Right hindlimb (tissue), 1 donor: ENCODE measurements around the gene PRR14L.

Experiments used
- DNase-seq: peaks from one replicate; pipeline ENCODE4 v3.0.0-alpha.2; 2018

Gene PRR14L

DNA sequence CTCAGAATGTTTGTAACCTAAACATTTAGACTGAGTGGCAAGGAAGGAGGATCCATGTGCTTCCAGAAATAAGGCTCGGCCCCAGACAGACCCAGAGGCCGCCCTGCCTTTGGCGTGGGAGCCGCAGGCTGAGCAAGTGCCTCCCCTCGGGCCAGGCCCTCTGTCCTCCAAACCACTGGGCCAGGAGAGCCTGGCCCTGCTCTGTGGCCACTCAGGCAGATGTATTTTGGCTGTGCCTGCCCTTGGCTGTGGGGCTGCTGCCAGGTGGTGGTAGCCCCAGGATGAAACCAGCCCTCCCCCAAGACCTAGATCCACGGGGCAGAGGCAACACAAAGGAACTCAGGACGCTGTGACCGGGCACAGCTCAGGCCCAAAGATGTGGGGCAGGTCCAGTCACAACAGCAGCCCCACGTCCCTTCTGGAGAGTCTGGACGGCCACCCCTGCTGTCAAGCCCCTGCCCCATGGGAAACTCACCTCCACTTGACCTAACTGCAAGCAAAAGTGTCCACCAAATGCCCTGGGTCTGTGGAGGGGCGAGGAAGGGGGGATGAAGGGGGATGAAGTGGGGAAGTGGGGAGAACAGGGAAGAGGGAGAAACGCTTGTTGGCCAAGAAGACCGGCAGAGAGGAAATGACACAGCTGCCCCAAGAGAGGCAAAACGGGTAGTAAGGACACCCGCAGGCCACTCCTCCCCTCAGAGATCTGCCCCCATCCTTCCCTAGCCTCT is 111.9 kb downstream of the PRR14L start:
- DNase-seq = no peak

DNA sequence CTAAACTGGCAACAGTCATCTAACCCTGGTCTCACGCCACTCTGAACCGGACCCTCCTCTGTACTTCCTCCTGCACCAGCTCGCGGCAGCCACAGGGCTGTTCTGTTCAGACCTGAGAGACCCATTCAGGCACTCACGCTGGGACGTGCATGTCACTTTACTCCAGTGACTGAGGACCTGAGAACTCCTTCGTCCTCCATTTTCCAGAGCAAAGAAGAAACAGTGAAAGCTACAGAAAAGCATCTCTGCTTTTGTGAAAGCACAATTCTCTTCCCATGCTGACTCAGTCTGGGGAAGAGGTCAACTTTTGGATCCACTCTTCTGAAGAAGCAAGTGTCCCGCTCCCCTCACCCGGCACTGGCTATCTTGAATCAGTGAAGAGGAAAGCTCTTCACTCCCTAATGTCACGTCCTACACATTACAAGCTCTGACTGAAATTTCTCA is 112.5 kb downstream of the PRR14L start:
- no peak for DNase-seq

DNA sequence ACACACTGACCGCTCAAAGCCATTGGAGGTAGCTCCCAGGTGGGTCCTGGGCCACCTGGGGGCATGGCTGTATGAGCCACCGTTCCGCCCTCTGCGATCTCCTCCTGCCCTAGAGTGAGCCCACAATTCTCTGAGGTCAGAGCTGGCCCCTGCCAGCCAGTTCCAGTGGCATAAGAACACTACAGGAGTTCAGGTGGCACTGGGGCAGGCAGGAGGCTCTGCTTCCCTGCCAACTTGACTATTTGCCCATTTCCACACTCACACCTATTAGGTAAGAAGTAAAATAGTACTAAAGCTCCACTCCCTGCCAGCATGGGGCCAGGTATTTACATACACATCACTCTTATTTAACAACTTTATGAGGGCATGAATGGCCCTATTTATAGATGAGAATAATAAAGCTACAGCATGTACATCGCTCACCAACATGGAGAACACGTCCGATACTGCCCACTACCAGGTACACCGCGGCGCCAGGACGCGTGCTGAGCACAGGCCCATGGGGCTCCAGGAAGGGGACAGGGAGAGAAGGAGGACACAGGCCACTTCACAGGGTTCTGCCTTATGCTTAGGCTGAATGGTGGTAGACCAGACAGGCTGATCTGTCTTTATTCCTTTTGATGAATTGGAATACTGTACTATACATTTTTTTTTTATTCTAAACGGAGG is 114.2 kb downstream of the PRR14L start:
- no peak for DNase-seq

DNA sequence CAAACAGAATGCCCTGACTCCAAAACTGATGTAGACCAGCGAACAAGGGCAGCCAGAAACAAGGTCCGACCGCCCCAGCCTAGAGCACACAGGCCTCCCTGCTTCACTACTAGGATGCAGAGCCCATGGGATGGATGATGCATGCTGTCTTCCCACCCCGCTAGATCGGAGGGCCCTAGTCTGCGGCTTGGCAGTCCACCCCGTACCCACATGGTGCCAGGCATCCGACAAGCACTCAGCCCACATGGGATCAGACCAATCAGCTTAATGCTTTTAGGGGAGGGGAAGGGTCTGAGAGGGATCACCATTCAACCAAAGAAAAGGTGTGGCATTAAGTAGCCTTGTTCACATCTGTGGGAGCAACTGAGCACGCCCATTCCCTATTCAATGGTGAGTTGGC is 118.5 kb downstream of the PRR14L start:
- DNase-seq = peak; percentile 30
